Cerebellar cortex (tissue), 1 donor: ENCODE measurements around the gene LEMD2.

ENCODE experiments used
- DNase-seq: peaks from one replicate; pipeline ENCODE4 v3.0.0-alpha.2; 2015; ENCODE audit warnings: low spot score

Gene LEMD2

DNA sequence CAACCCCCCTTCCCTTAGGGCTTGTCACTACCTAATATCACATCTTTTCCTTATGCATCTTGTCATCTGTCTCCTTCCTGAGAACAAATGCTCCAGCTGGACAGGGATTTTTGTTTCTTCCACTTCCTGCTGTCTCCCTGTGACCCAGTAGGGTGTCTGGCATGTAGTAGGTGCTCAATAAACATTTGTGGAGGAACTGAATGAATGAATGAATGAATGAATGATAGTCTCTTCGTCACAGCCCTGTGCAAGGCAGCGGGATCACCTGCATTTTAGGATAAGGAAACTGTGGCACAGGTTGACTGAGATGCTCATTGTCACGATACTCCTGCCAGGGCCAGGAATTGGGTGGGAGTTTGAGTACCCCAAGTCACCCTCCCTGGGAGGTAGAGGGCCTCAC lies 14.2 kb downstream of the LEMD2 start:
- DNase-seq: no peak

DNA sequence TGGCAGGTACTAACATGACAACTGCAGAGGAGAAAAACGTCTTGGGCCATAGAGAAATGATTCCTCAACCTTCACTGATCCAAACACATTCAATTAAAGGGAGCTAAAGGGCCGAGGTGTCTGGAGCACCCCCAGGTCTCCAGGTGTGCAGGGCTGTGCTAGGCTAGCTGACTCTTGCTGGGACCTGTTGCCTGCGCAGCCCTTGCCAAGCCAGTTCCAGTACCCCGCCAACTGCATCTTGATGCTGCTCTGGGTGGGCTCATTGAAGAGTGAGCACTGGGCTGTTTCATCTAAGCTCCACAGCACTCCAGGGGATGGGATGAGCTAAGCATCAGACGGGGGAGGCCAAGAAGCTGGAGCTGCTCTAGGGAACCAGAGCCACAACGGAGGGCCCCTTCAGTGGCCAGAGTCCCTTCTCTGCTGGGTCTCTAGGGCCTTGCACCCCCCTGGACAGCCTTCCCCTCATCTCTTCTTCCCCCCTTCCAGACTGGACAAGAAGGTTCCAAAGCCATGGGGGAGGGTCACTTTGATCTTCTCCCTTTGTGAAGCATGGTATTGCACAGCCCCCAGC lies 15.9 kb downstream of the LEMD2 start:
- DNase-seq: no peak

DNA sequence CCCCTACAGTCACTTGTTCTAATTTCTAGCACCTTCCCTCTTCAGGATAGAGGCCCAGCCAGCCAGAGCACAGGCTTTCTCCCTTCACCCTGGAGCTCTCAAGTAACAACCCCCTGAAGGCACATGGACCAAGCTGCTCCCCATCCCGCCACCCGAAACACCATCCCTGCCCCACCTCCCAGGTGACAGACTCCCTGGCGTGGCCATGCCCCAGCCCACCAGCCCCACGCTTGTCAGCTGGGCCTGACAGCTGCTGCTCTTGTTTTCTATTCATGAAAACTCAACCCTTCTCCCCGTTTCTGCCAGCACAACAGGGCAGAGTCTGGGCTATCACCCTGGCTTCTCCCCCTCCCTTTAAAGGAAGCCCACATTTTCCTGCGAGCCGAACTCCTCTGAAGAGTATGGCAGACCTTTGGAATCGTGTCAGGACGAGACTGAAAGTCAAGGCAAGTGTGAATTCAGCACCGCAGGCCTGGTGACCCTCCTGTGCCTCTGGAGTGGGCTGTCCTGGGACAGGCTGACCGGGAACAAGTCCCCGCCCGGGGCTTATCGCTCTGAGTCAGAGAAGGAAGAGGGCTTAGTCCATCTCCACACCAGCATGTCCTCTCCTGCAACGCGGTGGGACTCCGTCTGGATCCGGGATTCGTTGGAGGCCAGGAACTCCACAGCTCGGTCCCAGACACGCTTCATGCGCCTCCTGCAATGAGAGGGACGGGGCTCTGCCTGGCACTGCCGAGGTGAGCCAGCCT lies 16.7 kb downstream of the LEMD2 start:
- DNase-seq: no peak

DNA sequence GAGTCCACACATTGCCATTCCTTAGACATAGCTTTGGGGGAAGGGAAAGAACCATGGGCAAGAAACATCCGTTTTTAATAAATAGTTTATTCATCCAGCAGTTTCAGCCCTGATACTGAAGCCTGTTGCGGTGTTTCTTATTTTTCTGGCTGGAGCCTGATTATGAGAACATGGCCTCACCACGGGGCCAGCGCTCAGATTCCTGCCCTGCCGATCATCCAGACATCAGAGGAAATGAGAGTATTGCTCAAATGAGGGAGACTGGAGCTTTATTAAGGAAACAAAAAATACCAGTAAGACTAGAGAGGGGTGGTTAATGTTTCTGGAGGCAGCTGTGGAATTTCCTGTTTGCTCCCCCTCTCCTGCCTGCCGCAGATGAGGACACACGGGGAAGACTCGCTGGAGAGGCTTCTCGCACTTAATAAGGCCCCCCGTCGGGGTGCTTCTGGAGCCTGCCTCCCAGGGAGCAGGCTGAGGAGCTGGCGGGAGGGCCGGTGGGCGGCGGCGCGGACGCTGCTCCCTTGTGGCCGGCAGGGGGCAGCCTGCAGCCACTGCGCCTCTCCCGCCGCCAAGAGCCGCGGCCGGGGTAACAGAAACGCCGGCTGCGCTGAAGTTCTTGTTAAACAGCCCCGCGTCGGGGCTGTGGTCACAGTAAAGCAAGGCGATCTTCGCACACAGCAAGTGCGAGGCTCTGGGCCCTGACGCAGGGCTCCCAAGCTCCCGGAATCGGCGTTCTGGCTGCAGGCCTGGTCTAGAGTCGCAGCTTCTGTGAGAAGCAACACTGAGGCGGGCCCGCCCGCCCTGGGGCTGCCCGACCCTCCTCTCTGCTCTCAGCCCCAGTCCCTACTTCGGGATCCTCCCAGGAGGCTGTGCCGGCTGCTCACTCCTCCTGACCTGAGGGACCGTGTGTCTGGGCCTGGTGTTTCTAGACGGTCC lies 17.5 kb downstream of the LEMD2 start:
- peak; percentile 86 for DNase-seq

DNA sequence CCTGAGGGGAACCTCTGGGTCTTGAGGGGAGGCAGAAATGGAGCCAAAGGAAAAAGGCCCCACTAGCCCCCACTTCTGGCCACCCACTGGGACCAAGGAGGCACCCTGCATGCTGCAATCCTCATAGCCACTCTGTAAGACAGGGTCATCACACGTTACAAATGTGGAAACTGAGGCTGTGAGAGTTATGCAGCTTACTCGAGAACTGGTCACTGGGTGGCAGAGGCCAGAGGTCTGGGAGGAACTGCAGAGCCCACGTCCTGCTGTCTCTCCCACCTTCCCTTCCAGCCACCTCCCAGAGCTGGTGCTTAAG lies 18.1 kb downstream of the LEMD2 start:
- DNase-seq: no peak

DNA sequence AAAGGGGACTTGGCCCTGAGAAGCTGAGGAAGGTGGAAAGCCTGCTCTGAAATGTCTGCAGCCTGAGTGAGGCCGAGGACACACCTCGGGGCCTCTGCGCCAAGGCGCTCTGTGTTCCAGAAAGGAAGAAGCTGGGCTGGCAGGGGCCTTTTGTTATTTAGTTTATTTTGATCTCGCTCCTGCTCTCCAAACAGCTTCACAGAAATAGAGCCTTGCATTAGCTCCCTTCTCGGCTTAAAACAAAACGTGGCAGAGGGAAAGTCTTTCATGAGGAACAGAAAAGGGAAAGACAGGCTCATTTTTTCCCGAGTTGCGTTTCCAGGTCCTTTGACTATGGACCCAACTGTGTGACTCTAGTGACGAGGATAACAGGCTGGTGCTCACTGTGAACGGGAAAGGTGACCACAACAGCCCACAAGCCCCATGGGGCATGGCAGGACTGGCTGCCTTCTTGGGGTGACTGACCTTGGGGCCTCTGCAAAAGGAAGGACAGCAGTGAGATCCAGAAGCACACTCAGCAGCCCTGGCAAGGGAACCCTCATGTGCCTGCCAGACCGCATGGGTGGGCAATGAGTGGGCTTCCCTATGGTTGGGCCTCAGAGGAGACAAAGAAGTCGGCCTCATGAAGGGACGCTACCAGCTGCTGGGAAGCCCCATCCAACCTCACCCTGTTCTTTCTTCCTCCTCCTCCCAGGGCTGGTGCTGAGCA lies 18.7 kb downstream of the LEMD2 start:
- DNase-seq: no peak

DNA sequence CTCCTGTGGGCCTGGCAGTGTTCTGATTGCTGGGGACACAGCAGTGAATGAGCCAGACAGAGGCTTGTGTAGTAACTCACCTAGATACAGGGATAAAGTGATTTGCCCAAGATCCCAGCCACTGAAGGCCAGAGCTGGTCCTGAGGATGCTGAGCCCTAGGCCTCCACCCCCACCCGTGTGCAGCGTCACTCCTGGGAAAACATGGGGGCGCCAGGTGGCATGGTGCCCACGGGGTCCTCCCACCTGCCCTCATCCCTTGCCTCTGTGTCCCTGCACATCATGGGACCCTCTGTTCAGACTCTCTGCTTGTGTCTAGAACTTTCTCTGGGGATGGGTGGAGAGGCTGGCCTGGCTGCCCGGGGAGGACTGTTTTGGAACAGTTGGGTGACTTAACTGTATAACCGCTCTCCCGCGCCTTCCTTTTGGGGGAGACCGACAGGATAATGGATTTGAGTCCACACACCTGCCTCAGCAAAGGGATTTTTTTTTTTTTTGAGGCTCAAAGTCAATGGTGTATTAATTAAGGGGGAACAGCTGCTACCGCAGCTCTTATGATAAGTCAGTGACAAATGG lies 19.6 kb downstream of the LEMD2 start:
- no peak for DNase-seq

DNA sequence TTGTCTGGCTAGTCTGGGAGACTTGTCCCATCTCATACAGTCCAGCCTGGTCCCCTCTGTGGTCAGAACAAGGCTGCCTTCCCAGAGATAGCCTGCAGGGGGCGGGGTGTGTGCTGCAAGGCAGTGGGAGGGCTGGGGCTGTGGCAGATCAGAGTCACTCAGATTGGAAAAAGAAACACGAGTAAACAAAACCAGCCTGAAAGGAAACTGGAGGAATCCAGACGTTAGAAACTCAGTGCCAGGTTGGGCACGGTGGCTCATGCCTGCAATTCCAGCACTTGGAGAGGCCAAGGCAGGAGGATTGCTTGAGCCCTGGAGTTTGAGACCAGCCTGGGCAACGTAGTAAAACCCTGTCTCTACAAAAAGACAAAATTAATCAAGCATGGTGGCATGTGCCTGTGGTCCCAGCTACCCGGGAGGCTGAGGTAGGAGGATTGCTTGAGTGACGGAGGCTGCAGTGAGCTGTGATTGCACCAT lies 20.2 kb downstream of the LEMD2 start:
- peak; percentile 78 for DNase-seq

DNA sequence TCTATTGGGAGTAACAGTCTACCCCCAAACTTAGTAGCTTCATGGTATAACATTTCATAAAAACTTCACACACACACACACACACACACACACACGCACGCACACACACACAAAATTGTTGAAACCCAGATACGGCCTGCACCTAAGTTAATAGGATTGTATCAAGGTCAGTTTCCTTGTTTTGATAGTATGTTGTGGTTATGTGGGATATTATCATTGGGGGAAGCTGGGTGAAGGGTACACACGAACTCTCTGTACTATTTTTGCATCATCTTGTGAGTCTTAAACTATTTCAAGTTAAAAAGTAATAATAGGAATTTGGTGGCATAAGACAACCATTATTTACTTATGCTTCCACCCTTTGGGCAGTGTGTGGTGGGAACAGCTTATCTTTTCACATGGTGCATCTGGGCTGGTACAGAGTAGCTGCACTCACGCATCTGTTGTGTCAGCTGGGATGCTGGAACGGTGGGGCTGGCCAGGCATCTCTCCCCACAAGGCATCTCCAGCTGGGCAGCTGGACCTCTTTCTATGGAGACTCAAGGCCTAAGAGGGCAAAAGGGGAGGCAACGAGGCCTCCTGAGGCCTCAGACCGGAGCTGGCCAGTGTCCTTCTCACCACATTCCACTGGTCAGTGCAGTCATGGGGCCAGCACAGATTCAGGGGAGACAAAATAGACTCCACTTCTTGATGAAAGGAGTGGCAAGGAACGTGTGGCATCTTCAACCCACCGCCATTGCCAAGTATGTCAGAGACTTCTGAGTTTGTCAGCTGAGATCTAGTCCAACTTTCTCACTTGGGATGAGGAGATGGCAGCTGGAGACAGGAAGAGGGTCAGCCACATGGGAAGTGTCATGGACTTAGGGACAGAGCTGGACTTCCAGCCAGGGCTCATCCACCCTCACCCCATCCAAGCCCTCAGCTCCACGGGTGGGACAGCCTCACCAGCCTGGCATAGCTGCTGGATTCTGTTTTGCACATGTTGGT lies 21.7 kb downstream of the LEMD2 start:
- no peak for DNase-seq

DNA sequence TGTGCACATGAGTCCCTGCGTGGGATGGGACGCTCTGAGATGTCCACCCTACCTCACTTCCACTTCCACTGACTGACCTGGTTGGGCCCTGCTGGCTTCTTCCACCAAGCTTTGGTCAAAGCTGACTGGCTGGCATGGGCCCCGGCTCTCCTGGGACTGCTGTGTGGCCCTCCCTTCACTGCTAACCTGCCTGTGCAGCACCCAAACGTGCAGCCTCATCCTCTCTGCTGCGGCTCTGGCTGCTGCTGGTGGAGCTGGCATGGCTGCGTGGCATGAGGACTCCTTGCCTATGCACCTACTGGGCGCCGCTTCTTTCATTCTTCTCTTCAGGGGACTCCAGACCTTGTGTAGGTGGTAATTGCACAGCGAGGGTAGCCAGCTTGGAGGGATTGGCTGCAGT lies 23.6 kb downstream of the LEMD2 start:
- no peak for DNase-seq

DNA sequence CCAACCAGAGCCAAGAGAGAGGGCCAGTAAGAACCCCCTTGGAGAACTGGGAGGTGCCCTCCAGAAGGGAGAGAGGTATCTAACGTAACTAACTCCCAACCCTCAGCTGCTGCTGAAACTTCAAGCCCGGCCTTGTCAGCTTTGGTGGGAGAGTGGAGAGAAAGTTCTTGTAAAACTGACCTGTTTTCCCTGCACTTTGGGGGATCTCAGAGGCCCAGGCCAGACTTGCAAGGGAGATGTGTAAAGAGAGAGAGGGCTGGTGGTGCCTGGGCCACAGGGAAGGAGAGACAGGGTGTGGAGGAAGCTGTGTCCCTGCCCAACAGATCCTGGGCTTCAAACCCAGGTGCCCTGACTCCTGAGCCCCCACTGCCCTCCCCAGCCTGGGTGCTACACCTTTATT lies 24.9 kb downstream of the LEMD2 start:
- DNase-seq: no peak

DNA sequence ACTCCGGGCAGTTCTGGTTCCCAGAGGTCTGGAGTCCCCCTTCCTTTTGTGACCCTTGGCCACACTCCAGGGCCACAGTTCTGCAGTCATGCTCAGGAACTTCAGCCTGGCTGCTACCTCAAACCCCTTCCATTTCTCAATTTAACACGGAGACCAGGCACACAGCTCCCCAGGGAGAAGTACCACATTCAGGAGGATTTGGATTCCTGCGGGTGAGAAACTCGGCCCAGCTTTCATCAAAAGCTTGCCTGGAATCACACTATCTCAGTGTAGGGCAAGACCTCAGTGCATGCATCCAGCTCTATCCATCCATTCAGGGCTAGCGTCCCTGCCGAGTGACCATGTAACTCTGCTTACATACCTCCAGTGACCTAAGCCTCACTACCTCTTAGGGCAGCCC lies 25.4 kb downstream of the LEMD2 start:
- no peak for DNase-seq

DNA sequence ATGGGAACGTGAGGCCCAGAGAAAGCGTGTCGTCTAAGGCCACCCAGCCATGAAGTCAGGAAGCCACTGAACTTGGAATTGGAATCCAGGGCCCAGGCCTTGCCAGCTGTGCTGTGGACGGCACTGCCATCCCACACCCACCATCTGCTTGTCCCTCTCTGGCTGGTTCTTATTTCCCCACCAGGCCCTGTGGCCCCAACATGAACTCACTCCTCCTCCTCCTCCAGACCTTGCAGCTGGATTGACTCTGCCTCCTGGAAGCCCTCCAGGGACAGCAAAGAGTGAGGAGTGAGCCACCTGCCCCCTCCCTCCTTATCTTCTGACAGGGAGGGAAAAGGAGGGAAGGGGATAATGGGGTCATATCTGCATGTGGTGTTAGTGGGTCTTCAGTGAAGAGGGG lies 26.2 kb downstream of the LEMD2 start:
- no peak for DNase-seq

DNA sequence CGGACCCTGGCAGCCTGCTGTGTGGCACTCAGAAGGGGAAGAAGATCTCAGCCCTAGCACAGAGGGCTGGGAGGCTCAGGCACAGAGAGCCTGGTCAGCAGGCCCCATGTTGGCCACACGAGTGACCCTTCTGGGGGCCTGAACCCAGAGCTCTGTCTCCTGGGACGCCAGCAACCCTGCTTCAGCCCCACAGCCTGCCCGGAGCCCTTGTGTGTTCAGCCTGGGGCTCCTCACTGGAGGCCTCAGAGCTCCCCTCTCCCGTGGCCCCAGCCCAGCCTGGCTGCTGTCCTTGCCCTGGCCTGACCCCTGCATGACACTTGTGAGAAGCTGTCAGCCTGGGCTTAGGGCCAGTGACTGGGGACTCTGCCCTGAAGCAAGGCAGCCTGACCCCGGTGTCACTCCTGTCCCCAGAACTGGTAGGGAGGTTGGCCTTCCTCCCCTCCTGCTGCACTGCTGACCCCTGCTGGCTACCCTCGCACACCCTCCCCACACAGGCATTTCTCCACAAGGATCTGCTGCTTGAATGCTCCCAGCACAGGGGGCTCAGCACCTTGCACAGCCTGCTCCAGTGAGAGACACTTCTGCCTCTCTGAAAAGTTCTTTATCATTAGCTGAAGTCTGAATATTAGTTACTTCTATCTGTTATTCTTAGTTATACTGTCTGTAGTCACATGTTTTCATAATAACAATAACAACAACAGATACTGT lies 26.9 kb downstream of the LEMD2 start:
- peak; percentile 61 for DNase-seq

DNA sequence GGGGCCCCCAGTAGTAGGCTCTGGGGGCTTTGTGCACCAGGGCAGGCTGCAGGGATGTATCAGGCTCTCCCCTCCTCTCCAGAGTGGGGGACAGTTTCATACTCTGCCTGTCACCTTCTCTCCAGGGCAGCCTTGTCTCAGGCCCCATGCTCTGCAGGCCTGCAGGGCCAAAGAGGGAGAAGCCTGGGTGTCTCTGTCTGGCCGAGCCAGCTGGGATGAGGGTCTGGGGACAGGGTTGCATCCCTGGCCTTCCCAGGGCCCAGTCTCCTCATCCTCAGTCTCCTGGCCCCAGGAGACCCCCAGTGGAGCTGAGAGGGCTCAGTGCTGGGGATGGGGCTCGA lies 27.4 kb downstream of the LEMD2 start:
- DNase-seq: no peak

DNA sequence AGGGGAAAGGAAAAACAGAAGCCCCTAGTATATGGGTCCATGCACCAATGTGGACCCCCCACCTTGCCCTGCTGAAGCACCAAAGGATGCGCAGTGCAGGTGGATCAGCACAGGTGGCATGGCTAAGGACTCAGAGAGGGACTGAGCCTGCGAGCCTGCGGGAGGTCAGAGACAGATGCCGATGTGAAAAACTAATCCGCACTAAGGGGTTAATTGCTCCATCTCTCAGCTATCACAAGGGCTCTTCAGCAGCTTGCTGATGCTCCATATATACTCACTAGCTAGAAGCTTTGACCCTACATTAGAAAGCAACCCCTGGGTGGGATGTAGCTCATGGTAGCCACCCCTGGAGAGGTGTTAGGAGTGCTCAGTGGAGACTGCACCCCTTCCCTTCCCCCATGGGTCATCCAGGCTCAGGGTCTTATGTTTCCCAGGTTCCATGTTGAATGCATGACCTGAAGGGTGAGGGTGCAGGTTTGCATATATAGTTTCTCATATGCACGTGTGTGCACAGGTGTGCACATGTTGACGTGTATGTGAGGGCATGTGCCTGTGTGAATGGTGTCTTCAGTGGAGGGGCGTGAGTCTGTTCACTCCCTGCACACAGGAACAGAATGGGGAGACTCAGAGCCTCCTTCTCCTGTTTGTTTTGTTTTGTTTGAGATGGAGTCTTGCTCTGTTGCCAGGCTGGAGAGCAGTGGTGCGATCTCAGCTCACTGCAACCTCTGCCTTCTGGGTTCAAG lies 28.9 kb downstream of the LEMD2 start:
- DNase-seq: no peak

DNA sequence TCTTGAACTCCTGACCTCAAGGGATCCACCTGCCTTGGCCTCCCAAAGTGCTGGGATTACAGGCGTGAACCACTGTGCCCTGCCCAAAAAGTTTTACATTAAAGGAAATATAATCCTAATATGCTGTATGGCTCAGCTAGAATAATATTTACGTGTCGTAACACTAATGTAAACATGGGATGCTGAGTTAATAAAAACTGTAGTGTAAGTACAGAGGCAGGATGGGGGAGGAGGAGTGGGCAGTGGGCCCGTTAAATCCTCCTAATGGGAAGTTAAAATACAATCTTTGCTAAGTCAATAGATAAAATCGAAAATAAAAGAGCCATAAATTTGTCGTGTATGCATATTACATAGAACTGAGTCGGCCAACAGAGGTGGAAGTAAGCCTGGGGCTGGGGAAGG lies 30.1 kb downstream of the LEMD2 start:
- no peak for DNase-seq

DNA sequence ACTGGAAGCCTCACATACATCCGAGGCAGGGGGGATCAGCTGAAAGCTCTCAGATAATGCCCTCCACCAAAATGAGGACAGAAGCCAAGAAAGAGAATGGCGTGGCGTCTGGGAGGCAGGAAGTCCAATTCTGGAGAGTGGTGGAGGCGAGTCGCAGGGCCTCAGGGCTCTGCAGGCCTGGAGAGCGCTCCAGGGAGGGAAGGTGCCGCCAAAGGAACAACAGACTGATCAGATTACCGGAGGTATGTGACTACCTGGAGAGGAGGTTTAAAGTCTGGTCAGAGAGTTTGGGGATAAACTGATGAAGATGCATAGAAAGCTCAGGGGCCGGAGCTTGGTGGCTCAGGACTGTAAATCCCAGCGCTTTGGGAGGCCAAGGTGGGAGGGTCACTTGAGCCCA lies 31.0 kb downstream of the LEMD2 start:
- DNase-seq: no peak

DNA sequence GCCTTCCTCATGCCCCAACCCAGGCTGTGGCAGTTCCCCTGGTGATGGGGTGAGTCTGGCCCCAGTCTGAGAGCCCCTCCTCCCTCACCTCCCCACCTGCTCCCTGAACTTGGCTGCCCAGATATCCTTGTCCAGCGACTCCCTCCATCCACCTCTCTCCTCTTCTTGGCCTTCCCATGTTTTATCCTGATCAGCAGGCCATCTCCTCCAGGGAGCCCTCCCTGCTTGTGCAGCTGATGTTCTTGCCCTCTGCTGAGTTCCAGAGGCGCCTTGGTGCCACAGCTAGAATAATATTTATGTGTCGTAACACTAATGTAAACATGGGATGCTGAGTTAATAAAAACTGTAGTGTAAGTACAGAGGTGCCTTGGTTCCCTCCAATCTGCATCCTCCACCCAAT lies 31.8 kb downstream of the LEMD2 start:
- no peak for DNase-seq
